GM19468 (cell line): ENCODE data around the gene SUV39H1.

Source experiments
- ATAC-seq: cut with Tn5 transposase; IDR thresholded peaks from one replicate; pipeline ENCODE4 v1.9.1; 2021; ENCODE audit warnings: mild to moderate bottlenecking, moderate library complexity, moderate number of reproducible peaks; ENCODE audit not compliant: unreplicated experiment; ENCODE audit errors: extremely low read depth

SUV39H1 gene

DNA sequence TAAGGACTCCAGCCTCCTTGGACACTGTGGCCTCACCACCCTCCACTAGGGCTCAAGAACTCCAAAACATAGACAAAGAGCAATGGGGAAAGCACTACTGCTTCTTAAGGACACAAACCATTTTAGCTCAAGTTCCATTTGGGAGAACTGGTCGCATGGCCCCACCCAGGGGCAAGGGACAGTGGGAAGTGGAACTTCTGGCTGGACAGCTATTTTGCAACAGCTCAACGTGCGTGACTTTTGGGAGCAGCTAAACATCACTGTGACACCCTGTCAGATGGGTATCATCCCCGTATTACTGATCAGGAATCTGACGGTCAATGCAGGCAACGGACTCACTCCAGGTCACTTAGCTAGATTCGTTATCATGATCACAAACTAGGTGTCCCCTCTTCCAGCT is 56.0 kb downstream of the SUV39H1 start:
- ATAC-seq = no peak

- no peak for ATAC-seq
Observed at GRCh38 chrX:48753708-48754228, 57.2 kb downstream of the SUV39H1 start.

- ATAC-seq = no peak
Observed at GRCh38 chrX:48754238-48754637, 57.7 kb downstream of the SUV39H1 start.
